Measurements from ENCODE around the gene DDX19B.
A peak's percentile ranks its signal among the peaks of the same experiment; 100 is the strongest.

DDX19B gene

DNA sequence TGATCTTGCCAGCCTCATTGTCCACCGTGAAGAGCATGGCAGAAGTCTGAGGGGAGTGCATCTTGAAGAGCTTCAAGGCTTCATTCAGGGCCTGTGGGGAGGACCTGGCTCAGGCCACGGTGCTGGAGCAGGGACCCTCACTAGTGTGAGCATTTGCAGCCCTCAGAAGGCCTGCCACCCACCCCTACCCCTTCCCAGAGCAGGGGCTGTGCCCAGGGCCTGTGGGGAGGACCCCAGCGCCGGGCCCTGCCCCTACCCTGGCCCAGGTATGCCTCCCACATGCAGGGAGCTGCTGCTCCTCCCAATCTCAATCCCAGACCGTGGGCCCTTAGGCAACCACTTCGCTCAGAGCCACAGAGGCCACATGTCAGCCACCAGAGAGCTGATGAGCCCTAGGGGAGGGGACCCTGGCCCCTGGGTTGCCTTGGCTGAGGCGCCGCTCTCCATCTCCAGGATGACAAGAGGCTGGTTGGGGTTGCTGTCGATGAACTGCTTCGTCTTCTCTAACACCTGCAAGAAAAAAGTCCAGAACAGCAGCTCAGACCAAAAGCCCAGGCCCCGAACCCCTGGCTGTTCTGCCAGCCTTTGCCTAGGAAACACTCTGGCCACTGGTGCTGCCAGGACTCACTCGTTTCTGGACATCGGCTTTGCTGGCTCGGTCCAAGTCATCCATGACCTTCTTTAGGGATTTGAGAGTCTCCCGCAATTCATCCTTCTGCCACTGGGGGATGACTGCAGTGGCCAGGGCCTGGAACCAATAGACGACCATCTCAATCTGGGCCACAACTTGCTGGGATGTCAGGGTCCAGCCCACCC lies 45.5 kb upstream of the DDX19B start:
- Mint-ChIP-seq H3K4me1 (peaks cover 13% of the 10 kb centered on the region), H3K4me3 (no peak overlapping the region), H3K36me3 (ENCODE audit: low read depth) (peaks cover 31% of the 10 kb centered on the region), H3K27me3 (ENCODE audit: low read depth, poor library complexity) (no peaks in the 10 kb centered on the region), H3K27ac (peak overlapping the region; percentile 75), H3K9me3 (no peaks in the 10 kb centered on the region)
- peak; percentile 67 for DNase-seq
- TF ChIP-seq, protein P1, sequence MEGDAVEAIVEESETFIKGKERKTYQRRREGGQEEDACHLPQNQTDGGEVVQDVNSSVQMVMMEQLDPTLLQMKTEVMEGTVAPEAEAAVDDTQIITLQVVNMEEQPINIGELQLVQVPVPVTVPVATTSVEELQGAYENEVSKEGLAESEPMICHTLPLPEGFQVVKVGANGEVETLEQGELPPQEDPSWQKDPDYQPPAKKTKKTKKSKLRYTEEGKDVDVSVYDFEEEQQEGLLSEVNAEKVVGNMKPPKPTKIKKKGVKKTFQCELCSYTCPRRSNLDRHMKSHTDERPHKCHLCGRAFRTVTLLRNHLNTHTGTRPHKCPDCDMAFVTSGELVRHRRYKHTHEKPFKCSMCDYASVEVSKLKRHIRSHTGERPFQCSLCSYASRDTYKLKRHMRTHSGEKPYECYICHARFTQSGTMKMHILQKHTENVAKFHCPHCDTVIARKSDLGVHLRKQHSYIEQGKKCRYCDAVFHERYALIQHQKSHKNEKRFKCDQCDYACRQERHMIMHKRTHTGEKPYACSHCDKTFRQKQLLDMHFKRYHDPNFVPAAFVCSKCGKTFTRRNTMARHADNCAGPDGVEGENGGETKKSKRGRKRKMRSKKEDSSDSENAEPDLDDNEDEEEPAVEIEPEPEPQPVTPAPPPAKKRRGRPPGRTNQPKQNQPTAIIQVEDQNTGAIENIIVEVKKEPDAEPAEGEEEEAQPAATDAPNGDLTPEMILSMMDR (IDR thresholded peaks at IDR 0.05), result peak; percentile 55

DNA sequence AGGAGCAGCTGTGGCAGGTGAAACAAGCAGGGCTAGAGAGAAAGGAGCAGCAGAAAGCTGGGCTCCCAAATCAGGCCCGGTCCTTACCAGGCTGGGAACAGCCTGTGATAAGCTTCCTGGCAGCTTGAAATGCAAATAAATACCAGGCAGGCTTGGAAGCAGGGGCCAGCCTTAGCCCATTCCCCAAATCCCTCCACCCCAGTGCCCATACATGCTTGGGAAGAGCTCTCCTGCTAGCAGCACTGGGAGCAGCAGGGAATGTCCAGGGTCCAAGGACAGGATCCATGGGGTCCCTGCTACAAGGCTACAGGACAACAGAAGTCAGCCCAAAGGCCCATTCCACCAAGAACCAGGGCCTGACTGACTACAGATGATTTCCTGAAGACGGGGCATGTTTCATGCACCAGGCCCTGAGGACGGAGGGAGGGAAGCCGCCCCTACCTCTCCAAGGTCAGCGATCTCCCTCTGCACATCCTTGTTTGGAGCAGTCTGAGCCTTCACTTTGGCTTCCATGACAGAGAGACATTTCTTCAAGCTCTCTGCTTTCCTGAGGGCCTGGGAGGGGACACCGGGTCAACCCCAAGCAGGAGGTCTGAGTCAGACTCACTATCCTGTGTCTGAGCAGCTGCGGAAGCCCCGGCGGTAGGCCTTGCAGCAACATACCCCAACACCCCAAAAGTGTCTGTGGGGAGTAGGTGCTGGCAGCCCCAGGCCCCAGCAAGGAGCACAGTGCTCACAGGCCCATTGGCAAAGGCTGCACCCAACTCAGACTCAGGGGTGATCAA lies 44.6 kb upstream of the DDX19B start:
- peaks cover 8% of the 10 kb centered on the region for H3K4me1 Mint-ChIP-seq
- H3K27me3 Mint-ChIP-seq (ENCODE audit: low read depth, poor library complexity), result no peaks in the 10 kb centered on the region
- H3K9me3 Mint-ChIP-seq, result no peaks in the 10 kb centered on the region
- H3K36me3 Mint-ChIP-seq (ENCODE audit: low read depth), result peaks cover 36% of the 10 kb centered on the region
- no peak overlapping the region for H3K4me3 Mint-ChIP-seq
- TF ChIP-seq, protein P1 (IDR thresholded peaks at IDR 0.05), result no peak
- peak overlapping the region; percentile 88 for H3K27ac Mint-ChIP-seq
- no peak for DNase-seq

DNA sequence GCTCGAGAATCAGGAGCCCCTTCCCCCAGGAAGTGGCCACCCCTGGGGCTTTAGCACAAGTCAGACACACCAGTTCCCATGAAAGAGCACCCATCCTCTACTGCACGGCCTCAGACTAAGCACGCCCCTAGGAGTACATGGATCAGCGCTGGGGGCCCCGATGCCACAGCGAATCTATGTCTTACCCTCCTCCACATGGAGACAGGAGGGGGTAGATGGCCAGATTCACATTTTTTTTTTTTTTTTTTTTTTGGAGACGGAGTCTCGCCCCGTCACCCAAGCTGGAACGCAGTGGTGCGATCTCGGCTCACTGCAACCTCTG lies 44.1 kb upstream of the DDX19B start:
- peaks cover 5% of the 10 kb centered on the region for H3K4me1 Mint-ChIP-seq
- H3K27me3 Mint-ChIP-seq (ENCODE audit: low read depth, poor library complexity), result no peaks in the 10 kb centered on the region
- H3K9me3 Mint-ChIP-seq, result no peaks in the 10 kb centered on the region
- TF ChIP-seq, protein P1 (IDR thresholded peaks at IDR 0.05), result no peak
- peaks cover 34% of the 10 kb centered on the region for H3K36me3 Mint-ChIP-seq (ENCODE audit: low read depth)
- H3K4me3 Mint-ChIP-seq, result no peak overlapping the region
- no peak for DNase-seq
- H3K27ac Mint-ChIP-seq, result peak overlapping the region; percentile 88

DNA sequence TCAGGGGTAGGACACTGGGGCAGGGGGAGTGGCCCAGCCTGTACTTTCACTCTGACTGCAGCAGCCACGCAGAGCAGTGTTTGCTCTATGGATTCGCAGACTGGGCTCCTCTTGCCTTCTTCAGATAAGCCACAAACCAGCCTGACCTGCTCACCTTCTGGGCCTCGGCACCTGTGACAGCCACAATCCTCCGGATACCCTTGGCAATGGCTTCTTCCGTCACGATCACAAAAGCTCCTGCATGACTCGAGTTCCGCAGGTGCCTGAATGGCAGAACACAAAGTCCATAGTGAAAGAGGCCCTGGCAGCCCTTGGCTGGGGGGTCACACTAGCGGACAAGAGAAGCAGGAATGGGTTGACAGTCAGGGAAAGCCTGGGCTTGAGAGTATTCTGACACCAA lies 43.4 kb upstream of the DDX19B start:
- no peak for DNase-seq
- TF ChIP-seq, protein P1 (IDR thresholded peaks at IDR 0.05), result no peak
- no peaks in the 10 kb centered on the region for H3K27me3 Mint-ChIP-seq (ENCODE audit: low read depth, poor library complexity)
- H3K27ac Mint-ChIP-seq, result no peak overlapping the region
- H3K4me1 Mint-ChIP-seq, result no peaks in the 10 kb centered on the region
- no peaks in the 10 kb centered on the region for H3K9me3 Mint-ChIP-seq
- no peak overlapping the region for H3K4me3 Mint-ChIP-seq
- H3K36me3 Mint-ChIP-seq (ENCODE audit: low read depth), result peaks cover 41% of the 10 kb centered on the region

DNA sequence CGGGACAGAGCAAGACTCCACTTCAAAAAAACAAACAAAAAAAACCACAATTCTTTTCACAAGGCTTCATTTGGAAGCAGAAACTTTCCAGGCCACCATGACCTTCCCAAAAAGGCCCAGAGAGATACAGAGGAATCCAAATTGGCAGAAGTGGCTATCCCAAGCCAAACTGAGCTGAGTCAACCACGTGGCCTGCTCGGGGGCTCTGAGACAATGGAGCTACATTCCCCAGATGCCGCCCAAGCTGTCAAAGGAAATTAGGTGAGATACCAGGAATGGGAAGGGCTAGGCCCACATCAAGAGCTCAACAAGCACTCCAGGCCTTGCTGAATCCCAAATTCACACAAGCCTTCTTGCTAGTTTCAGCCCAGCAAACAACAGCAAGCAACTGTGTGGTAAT lies 41.6 kb upstream of the DDX19B start:
- H3K27ac Mint-ChIP-seq, result no peak overlapping the region
- TF ChIP-seq, protein P1 (IDR thresholded peaks at IDR 0.05), result no peak

More for the DNA sequence above, 41.6 kb upstream of the DDX19B start:
- Mint-ChIP-seq H3K36me3 (ENCODE audit: low read depth) (peaks cover 48% of the 10 kb centered on the region), H3K9me3 (no peaks in the 10 kb centered on the region), H3K27me3 (ENCODE audit: low read depth, poor library complexity) (no peaks in the 10 kb centered on the region), H3K4me3 (no peak overlapping the region), H3K4me1 (no peaks in the 10 kb centered on the region)
- no peak for DNase-seq

Measured in nephron progenitor cell (in vitro differentiated cells).